Fibroblast of lung (primary cell): ENCODE data around the gene NAV3. TPM values are rescaled to one million over a fixed set of nuclear protein-coding genes. Genes with fewer than 3 reads are reported as not detected.

Source experiments
- DNase-seq, 2 donors: peaks; one replicate each; pipeline versions ENCODE4 v3.0.0 to v3.0.0-alpha.2; 2010; ENCODE audit warnings: low read depth in 2 of 2
- H2AFZ ChIP-seq: 2 replicates; pipeline ENCODE4 v1.5.1; 2012; ENCODE audit warnings: low read length, control low read depth, inconsistent platforms
- H3K27ac ChIP-seq: 2 replicates; pipeline ENCODE4 v1.5.1; 2011; ENCODE audit warnings: low read length, control low read depth; ENCODE audit not compliant: insufficient read depth
- H3K27me3 ChIP-seq: 2 replicates; pipeline ENCODE4 v1.5.1; 2011; ENCODE audit warnings: mild to moderate bottlenecking, low read length; ENCODE audit not compliant: control insufficient read depth, insufficient read depth
- H3K36me3 ChIP-seq: 2 replicates; pipeline ENCODE4 v1.5.1; 2011; ENCODE audit warnings: low read length; ENCODE audit not compliant: control insufficient read depth, insufficient read depth
- H3K4me1 ChIP-seq: 2 replicates; pipeline ENCODE4 v1.5.1; 2011; ENCODE audit warnings: low read length; ENCODE audit not compliant: control insufficient read depth, insufficient read depth; ENCODE audit errors: extremely low read depth
- H3K4me2 ChIP-seq: 2 replicates; pipeline ENCODE4 v1.5.1; 2011; ENCODE audit warnings: low read length, control low read depth; ENCODE audit not compliant: insufficient read depth; ENCODE audit errors: extremely low read depth
- H3K4me3 ChIP-seq, 4 experiments: fragments of 200-600 bp in 1 of 4; sonication (generic) in 1 of 4; replicated peaks in 1 of 4; 2 replicates each; pipeline ENCODE4 v1.5.1; 2011 to 2016; ENCODE audit warnings: low read length in 4 of 4, low read depth in 3 of 4, mild to moderate bottlenecking in 3 of 4, control low read depth in 2 of 4, inconsistent platforms in 1 of 4, mixed read lengths in 1 of 4; ENCODE audit not compliant: insufficient read depth in 1 of 4; ENCODE audit errors: control extremely low read depth in 1 of 4
- H3K79me2 ChIP-seq: 2 replicates; pipeline ENCODE4 v1.5.1; 2012; ENCODE audit warnings: mild to moderate bottlenecking, low read length, inconsistent platforms; ENCODE audit not compliant: control insufficient read depth, insufficient read depth
- H3K9ac ChIP-seq: 2 replicates; pipeline ENCODE4 v1.5.1; 2011; ENCODE audit warnings: mild to moderate bottlenecking, low read length, control low read depth; ENCODE audit not compliant: insufficient read depth
- H3K9me3 ChIP-seq: 2 replicates; pipeline ENCODE4 v1.5.1; 2012; ENCODE audit warnings: low read depth, low read length; ENCODE audit not compliant: control insufficient read depth, insufficient read depth
- H4K20me1 ChIP-seq: 2 replicates; pipeline ENCODE4 v1.5.1; 2011; ENCODE audit warnings: low read length; ENCODE audit not compliant: control insufficient read depth, insufficient read depth; ENCODE audit errors: extremely low read depth
- CTCF ChIP-seq, 2 donors: IDR thresholded peaks in 1 of 2; conservative IDR thresholded peaks in 1 of 2; 1 replicate in 1 of 2; 2 replicates in 1 of 2; pipeline ENCODE4 v1.5.1; 2011 to 2012; ENCODE audit warnings: low read length in 2 of 2, control low read depth in 1 of 2, inconsistent platforms in 1 of 2, low read depth in 1 of 2, mild to moderate bottlenecking in 1 of 2
- EZH2 ChIP-seq: IDR thresholded peaks from 2 replicates; pipeline ENCODE4 v1.5.1; 2012; ENCODE audit warnings: low read length, control low read depth, mild to moderate bottlenecking; ENCODE audit errors: missing control alignments
- polyA plus RNA-seq, 2 donors: library from polyadenylated mRNA; depleted of rRNA in 1 of 2; stranded (reverse) in 1 of 2; unstranded in 1 of 2; fragments of >200 nt; gene quantifications; 2 replicates each; pipeline ENCODE4 v1.2.1, GENCODE V29; 2011 to 2012; ENCODE audit warnings: missing spikeins in 1 of 2
- total RNA-seq: library from RNA; depleted of rRNA; stranded (reverse); fragments of >200 nt; gene quantifications from 2 replicates; pipeline ENCODE4 v1.2.1, GENCODE V29; 2014

Gene NAV3
- total and polyA plus RNA-seq, 2 donors (not counting 1 experiment from before 2014, with no cell fraction given), result 30.8 to 60.6 TPM

DNA sequence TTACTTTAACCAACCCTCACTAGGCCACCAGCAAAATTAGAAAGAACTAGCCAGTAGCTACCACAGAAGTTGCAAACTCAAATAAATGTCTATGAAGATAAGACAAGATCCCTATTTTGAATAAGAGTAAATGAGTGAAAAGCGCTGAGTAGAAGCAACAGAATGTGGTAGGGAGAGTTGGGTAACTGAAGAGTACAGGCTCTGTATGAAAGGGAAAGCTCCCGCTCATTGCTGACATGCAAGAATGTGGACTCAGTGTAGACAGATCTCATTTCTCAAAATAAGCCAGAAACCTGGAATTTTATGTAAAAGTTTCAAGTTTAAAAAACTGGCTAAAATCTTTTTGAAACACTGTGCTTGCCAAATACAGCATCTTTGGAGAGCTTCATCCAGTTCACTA is 63.9 kb downstream of the NAV3 start:
- TF ChIP-seq CTCF (conservative IDR thresholded peaks at IDR 0.05 in 1 of 2, IDR thresholded peaks at IDR 0.05 in 1 of 2; ENCODE audit: low read depth in 1 of 2, low read length in 2 of 2) (no peak), EZH2 (no peak)
- no peak overlapping the region for H3K27ac ChIP-seq
- H3K4me3 ChIP-seq, result no peak overlapping the region
- H3K27me3 ChIP-seq, result no peaks in the 10 kb centered on the region
- no peak overlapping the region for H2AFZ ChIP-seq
- no peaks in the 10 kb centered on the region for H3K79me2 ChIP-seq
- no peaks in the 10 kb centered on the region for H3K36me3 ChIP-seq
- H3K4me1 ChIP-seq, result no peaks in the 10 kb centered on the region
- H4K20me1 ChIP-seq, result no peaks in the 10 kb centered on the region
- no peaks in the 10 kb centered on the region for H3K9me3 ChIP-seq
- H3K9ac ChIP-seq, result no peak overlapping the region
- no peak for DNase-seq
- no peak overlapping the region for H3K4me2 ChIP-seq

DNA sequence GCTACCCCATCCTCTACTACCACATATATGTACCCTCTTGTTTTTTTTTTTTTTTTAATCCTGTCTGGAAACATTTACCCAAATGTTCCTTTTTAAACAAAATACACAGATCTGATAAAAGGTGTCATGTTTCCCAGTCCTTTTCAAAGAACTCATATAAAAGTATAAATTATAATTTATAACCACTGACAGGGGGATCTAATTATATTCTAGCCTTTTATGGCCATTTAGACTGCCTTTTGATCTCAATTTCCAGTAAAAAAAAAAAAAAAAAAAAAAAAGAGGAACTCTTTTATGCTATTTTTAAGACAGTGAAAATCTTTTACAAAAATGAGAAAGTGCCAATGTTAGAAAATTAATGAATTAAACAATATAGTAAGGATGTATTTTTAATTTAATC is 65.0 kb downstream of the NAV3 start:
- H4K20me1 ChIP-seq, result no peaks in the 10 kb centered on the region
- DNase-seq, result no peak
- TF ChIP-seq CTCF (conservative IDR thresholded peaks at IDR 0.05 in 1 of 2, IDR thresholded peaks at IDR 0.05 in 1 of 2; ENCODE audit: low read depth in 1 of 2, low read length in 2 of 2) (no peak), EZH2 (no peak)
- H3K27ac ChIP-seq, result no peak overlapping the region
- no peak overlapping the region for H3K4me2 ChIP-seq
- no peaks in the 10 kb centered on the region for H3K9me3 ChIP-seq
- H2AFZ ChIP-seq, result no peak overlapping the region
- no peak overlapping the region for H3K4me3 ChIP-seq
- no peaks in the 10 kb centered on the region for H3K27me3 ChIP-seq
- no peak overlapping the region for H3K9ac ChIP-seq
- H3K79me2 ChIP-seq, result no peaks in the 10 kb centered on the region
- H3K4me1 ChIP-seq, result no peaks in the 10 kb centered on the region
- no peaks in the 10 kb centered on the region for H3K36me3 ChIP-seq

GRCh38 chr12:77907936-77908335 is 77.2 kb downstream of the NAV3 start:
- Histone ChIP-seq H3K9me3 (no peaks in the 10 kb centered on the region), H3K36me3 (no peaks in the 10 kb centered on the region), H3K27me3 (no peaks in the 10 kb centered on the region), H4K20me1 (no peaks in the 10 kb centered on the region), H3K4me2 (no peak overlapping the region), H3K27ac (no peak overlapping the region), H3K4me1 (no peaks in the 10 kb centered on the region), H3K79me2 (no peaks in the 10 kb centered on the region), H2AFZ (no peak overlapping the region), H3K9ac (no peak overlapping the region), H3K4me3 (no peak overlapping the region)
- TF ChIP-seq EZH2 (no peak), CTCF (conservative IDR thresholded peaks at IDR 0.05 in 1 of 2, IDR thresholded peaks at IDR 0.05 in 1 of 2; ENCODE audit: low read depth in 1 of 2, low read length in 2 of 2) (no peak)
- no peak for DNase-seq
